HG03558 (cell line): ENCODE data around the gene PRDX1.

Source experiments
- ATAC-seq: cut with Tn5 transposase; IDR thresholded peaks from one replicate; pipeline ENCODE4 v1.9.1; 2021; ENCODE audit warnings: moderate number of reproducible peaks; ENCODE audit not compliant: unreplicated experiment; ENCODE audit errors: extremely low read depth

Gene PRDX1

GRCh38 chr1:45521413-45522323 lies at the start of gene PRDX1:
PRDX1 (minus strand) TSS chr1:45521884; CDS start chr1:45519043, 2,841 bp downstream.
- peak; percentile 64 for ATAC-seq

DNA sequence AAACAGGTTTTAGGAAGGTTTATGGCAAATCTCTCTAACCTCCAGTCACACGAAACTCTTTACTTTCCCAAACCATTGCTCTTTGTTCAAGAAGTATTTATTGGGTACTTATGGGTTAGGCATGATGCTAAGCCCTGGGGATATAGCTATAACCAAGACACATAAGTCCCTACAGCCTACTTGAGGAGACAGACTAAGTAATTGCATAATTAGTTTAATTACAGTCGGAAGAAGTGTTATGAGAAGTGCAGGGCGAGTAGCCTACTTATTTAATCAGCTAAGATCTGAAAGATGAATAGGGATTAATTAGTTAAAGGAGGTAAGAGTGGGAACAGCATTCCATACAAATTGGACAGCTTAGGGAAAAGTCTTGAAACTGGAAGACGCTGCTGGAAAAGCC lies 48.9 kb upstream of the PRDX1 start:
- no peak for ATAC-seq

- no peak for ATAC-seq
Measured at GRCh38 chr1:45569962-45570581, 48.4 kb upstream of the PRDX1 start.

DNA sequence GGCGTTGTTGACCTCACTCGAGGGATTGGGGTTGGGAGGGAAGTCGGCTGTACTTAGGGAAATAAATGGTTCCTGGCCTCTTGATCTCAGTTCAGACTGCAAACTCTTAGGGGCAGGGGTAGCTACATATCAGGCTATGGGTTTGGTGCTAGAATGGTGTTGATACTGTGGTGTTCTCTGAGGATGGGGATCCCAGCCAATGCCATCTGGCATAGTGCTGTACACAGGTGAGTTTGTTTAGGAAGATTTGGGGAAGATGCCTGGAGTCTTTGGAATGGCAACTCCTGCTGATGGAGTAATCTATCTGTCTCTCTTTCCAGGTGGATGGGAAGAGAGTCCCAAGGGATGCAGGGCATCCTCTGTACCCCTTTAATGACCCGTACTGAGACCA lies 47.9 kb upstream of the PRDX1 start:
- no peak for ATAC-seq

- ATAC-seq: no peak
Measured at GRCh38 chr1:45568421-45568820, 46.7 kb upstream of the PRDX1 start.

GRCh38 chr1:45567911-45568310 lies 46.2 kb upstream of the PRDX1 start:
- ATAC-seq: no peak

GRCh38 chr1:45566722-45567121 lies 45.0 kb upstream of the PRDX1 start:
- ATAC-seq: no peak

DNA sequence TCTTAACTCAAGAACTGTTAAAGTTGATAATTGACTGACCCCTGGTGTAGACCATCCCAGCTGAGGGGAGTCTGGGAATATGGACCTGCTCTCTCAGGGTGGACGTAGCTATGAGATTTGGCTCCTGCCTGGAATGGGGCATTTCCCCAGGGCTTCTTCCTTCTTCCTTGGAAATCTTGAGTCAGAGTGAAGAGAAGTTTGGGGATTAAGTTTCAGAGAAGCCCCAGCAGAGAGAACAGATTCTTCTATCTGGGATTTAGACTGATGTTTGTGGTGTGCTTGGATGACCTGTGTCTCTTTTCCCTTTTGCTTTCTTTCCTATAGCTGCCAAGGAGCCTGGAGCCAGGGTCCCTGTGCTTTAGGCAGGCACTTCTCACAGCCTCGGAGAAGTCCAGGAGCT lies 42.2 kb upstream of the PRDX1 start:
- no peak for ATAC-seq

GRCh38 chr1:45557422-45557944 lies 35.8 kb upstream of the PRDX1 start:
- ATAC-seq: no peak

- ATAC-seq: no peak
Measured at GRCh38 chr1:45554198-45554597, 32.5 kb upstream of the PRDX1 start.

DNA sequence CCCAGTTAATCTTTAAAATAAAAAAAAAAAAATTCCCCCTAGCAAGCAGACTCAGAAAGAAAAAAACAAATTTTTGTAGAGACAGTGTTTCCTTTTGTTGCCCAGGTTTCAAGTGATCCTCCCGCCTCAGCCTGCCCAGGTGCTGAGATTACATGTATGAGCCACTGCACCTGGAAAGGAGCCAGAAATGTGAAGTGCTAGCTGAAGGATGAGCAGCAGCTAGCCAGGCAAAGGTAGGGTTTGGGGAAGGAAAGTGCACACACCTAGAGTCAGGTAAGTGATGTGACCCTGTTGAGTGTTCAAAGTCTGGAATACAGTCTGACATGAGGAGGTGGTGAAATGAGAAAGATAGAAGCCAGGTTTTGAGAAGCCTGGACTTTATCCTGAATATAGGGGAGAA lies 30.6 kb upstream of the PRDX1 start:
- ATAC-seq: no peak

GRCh38 chr1:45551684-45552083 lies 30.0 kb upstream of the PRDX1 start:
- ATAC-seq: no peak

DNA sequence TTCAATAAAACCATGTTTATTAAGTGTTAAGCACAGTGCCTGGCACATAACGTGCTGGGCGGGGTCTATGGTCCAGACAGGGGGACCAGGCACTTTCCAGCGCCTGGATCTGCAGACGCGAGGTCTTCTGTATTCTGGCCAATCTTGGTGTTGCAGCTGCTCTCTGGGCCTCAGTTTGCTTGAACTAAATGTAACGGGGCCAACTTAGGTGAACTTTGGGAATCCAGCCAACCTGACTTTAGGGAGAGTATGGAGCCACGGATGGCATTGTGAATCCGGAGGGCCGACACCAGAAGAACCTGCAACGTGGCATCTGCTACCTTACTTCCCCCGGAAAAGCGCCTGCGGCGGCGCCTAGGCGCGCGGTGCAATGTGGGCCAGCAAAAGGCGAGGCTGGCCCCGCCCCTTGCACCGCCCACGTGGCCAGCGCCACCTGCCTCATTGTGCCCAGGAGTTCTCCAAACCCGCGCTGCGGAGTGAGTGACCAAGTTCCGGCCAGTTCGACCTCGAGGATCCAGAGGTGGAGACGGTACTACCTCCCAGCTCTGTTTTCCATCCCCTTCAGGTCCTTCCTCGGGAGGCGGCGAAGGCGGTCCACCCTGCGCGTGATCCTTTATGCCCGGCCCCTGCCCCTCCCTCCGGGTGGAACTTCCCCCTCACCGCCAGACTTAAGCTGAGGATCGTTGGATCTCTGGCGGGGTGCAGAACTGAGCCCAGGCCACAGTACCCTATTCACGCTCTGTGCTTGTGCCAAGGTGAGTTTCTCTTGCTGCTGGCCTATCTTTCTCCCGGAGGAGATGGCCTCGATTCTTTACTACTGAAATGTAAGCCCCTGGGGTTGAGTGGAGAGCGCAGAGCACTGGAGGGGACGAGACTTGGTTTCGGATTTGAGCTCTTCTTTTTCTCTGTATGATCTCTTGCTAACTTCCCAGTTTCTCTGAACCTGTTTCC lies 29.0 kb upstream of the PRDX1 start, which contains the start of gene AKR1A1:
AKR1A1 (plus strand) TSS at position 426 of the 951 bp plus-strand sequence. CDS start 10,969 bp downstream, outside the sequence.
- ATAC-seq: peak; percentile 45

DNA sequence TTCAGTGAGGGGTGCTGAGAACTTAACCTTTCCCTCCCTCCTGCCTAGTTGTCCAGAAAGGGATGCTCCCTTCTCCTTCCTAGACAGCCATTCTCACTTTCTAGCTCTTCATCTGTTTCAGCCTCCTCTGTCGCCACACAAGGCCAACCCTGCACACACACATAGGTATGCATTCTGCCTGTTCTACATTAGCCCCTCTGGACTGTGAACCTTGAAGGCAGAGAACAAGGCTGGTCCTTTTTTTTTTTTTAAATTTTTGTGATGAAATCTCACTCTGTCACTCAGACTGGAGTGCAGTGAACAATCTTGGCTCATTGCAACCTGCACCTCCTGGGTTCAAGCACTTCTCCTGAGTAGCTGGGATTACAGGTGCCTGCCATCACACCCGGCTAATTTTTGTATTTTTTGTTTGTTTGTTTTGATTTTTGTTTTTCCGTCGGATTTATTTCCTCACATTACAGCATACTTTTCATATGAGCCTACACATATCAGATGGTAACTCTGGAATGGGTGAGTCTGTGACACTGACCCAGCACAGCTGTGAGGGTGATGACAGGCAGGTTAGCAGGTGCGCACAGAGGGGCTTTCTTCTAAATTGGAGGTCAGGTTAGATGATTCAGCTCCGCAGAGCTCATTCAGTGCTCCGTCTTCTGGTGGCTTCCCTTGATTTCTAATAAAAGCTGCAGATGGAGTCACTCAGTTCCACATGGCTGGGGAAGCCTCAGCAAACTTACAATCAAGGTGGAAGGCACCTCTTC lies 24.0 kb upstream of the PRDX1 start:
- no peak for ATAC-seq

- ATAC-seq: no peak
Measured at GRCh38 chr1:45545019-45545493, 23.4 kb upstream of the PRDX1 start.

DNA sequence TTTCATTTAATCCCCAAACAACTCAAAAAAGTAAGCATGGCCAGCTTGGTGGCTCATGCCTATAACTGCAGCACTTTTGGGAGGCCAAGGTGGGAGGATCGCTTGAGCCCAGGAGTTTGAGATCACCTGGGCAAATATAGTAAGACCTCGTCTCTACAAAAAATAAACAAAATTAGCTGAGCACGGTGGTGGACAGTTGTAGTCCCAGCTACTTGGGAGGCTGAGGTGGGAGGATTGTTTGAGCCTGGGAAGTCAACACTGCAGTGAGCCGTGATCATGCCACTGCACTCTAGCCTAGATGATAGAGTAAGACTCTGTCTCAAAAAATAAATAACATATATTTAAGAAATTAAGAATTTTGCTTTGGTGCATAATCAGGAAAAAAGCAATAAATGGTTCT lies 22.8 kb upstream of the PRDX1 start:
- ATAC-seq: no peak

- no peak for ATAC-seq
Measured at GRCh38 chr1:45543581-45544417, 22.1 kb upstream of the PRDX1 start.

GRCh38 chr1:45542591-45542990 lies 20.9 kb upstream of the PRDX1 start:
- no peak for ATAC-seq
